Right kidney (tissue), 9 donors: Measurements from ENCODE around the gene PTGIR.
A peak's percentile ranks its signal among the peaks of the same experiment; 100 is the strongest.

Experiments
- DNase-seq: peaks from one replicate; pipeline ENCODE4 v3.0.0-alpha.2; 2016
- long read RNA-seq, 8 donors: transcript quantifications; one replicate each; lab custom pipeline, GENCODE V29; 2026

PTGIR gene, protein sequence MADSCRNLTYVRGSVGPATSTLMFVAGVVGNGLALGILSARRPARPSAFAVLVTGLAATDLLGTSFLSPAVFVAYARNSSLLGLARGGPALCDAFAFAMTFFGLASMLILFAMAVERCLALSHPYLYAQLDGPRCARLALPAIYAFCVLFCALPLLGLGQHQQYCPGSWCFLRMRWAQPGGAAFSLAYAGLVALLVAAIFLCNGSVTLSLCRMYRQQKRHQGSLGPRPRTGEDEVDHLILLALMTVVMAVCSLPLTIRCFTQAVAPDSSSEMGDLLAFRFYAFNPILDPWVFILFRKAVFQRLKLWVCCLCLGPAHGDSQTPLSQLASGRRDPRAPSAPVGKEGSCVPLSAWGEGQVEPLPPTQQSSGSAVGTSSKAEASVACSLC
- long read RNA-seq, donor 1, partial matches to known transcripts = 0 of 1 reads
- long read RNA-seq, donor 1, other reads (novel, unspliced or antisense) = 0 of 1 reads
- long read RNA-seq, donor 2, partial matches to known transcripts = 0 of 1 reads
- long read RNA-seq, donor 2, other reads (novel, unspliced or antisense) = 0 of 1 reads
- long read RNA-seq, donor 3 = 0 reads
- long read RNA-seq, donor 4 = 0 reads
- long read RNA-seq, donor 5 = 0 reads
- long read RNA-seq, donor 6, partial matches to known transcripts = 0 of 2 reads
- long read RNA-seq, donor 6, other reads (novel, unspliced or antisense) = 0 of 2 reads
- long read RNA-seq, donor 7, partial matches to known transcripts = 0 of 4 reads
- long read RNA-seq, donor 7, other reads (novel, unspliced or antisense) = 0 of 4 reads
- long read RNA-seq, donor 8, partial matches to known transcripts = 0 of 1 reads
- long read RNA-seq, donor 8, other reads (novel, unspliced or antisense) = 0 of 1 reads

DNA sequence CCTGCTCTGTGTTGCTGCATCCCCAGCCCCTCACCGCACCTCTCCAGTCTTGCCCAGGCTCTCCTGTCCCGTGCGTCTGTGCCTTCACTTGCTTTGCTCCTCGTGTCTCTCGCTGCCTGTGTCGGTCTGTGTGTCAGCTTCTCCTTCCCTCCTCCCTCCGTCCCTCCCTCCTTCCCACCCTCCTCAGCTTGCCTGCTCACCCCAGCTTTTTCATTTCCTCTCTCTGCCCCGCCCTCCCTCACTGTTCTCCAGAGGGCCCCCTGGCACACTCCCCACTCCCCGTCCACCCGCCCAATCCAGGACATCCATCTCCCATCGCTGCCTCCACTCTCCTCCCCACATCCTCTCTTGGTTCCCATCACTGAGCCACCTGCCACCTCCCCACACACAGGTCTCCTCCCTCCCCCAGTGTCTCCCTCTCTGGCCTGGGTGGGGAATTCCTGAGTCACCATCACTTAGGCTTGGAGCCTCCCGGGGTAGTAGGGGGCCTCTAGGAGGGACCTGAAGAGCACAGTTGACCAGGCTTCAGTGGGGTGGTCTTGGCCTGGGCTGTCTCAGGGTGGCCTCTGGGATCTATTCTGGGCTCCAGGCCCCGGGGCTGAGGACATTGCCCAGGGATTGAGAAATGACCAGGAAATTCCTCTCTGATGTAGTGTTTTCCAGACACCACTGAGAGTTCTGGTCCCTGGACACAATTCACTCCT, at the start of gene PTGIR:
Gene PTGIR, minus strand, starts transcription at position 132 of the 704 bp plus-strand sequence. CDS start 864 bp downstream, outside the sequence.
- DNase-seq = no peak

DNA sequence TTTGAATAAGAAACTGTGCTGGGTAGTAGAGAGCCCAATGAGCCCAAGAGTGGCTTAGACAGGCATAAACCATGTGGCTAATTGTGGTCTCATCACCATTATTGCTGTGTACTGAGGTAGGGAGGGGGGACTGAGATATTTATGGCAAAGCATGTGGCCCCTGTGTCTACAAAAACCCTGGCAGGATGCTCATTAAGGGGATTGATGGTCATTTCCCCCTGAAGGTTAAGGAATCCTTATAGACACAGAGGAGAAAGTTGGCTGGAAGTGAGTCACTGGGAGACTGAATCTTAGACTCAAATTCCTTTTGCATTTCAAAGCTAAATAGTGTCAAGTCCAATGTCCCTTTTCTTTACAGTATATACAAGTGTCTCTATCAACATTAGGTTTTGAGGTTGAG, 45.9 kb upstream of the PTGIR start:
- no peak for DNase-seq

DNA sequence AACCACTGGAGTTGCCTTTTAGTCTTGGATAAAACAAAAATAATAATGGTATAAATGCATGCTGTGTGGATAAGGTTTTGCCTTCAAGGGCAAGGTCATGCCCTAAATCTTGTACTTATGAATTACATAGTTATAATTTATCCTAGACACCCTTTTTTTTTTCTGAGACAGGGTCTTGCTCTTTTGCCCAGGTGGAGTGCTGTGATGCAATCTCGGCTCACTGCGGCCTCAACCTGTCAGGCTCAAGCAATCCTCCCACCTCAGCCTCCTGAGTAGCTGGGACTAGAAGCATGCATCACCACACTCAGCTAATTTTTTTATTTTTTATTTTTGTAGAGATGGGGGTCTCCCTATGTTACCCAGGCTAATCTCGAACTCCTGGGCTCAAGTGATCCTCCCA, 43.8 kb upstream of the PTGIR start:
- DNase-seq = no peak

DNA sequence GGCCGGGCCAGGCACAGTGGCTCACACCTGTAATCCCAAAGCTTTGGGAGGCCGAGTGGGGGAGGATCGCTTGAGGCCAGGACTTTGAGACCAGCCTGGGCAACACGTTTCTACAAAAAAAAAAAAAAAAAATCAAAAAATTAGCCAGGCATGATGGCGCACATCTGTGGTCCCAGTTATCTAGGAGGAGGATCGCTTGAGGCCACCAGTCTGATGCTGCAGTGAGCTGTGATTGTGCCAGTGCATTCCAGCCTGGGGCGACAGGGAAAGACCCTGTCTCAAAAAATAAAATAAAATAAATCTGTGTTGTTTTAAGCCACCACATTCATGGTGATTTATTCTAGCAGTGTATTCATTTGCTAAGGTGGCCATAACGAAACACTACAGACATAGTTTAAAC, 40.2 kb upstream of the PTGIR start:
- no peak for DNase-seq

DNA sequence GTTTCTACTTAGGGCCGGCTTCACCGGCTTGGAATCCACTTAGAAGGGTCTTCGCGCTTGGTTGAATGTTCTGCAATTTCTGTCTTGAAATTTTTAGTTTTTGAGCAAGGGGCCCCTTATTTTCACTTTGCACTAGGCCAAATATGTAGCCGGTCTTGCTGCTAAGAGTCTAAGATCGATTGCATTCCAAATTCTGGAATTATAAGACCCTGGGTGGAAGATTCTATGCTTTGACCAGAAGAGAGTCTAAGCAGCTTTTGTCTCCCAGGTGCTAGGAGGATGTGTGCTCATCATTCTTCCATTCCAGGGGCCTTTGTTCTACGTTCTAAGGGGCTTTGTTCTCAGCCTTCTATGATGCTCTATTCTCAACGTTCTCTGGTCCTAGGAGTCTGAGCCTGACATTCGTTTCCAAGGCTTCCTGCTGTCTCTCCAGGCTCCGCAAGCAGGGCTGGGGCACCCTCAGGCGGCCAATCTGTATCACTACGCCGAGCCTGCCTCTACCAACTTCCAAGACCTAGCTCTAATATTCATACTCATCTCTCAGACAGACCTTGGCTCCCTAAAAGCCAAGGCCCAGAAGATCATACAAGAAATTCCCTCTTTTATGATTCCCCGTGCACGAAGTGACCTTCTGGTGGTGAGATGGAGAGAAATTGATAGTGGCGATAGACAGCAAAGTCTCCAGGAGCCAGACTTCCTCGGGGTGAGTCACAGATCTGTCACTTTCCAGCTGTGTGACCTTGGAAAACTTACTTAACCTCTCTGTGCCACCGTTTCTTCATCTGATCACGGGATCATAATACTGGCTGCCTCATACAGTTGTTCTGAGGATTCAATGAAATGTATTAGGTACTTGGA, 37.1 kb upstream of the PTGIR start:
- peak; percentile 57 for DNase-seq

DNA sequence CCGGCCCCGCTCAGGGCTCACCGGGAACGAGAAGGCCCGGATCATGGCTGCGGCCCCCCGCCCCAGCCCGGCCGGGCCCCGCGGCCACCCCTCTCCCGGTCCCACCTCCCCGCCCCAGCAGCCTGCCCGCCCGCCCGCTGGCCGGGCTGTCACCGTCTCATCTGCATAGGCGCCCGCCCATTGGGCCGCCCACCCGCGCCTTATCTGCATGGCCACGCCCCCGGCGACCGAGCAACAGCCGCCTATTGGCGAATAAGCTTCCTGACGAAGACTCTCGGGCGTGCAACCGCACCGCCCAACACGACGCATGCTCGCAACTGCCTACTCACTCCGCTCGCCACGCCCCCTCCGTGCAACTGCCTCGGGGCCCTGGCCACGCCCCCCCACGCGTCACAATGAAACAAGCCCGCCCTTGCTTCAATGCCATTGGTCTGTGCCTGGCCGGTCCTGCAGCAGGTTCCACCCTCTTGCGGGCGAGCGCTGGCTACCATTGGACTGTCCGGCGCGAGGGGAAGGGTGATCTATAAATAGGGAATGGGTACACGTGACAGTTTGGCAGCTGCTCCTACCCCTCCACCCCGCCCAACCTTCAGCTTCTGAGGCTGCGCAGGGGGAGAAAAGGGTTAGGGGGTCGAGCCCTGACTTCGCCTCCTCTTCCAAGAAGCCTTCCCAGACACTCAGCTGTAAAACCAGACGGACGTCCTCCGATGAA, 36.3 kb upstream of the PTGIR start, which contains the start of gene DACT3:
Gene DACT3, minus strand, starts transcription at position 163 of the 712 bp plus-strand sequence. Its CDS starts 118 bp downstream, at position 45.
- peak; percentile 95 for DNase-seq

DNA sequence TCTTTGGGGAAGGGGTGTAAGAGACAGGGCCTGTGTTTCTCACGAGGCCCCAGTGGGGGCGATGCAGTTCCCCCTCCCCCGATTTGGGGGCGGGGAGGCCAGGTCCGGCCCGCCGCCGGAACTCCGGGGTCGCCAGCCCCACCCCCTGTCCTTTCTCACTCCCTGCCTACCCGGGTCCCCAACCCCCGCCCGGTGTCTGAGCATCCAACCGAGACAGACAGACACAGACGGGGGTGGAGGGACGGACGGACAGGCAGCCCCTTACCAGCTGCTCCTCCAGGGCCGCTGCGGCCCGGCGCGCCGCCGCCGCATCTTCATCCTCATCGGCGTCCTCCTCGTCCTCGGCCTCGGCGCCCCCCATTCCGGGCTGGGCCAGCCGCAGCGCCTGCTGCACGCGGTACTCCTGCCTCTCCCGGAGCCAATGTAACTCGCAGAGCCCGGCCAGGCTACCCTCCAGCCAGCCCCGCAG, 35.7 kb upstream of the PTGIR start:
- peak; percentile 80 for DNase-seq

DNA sequence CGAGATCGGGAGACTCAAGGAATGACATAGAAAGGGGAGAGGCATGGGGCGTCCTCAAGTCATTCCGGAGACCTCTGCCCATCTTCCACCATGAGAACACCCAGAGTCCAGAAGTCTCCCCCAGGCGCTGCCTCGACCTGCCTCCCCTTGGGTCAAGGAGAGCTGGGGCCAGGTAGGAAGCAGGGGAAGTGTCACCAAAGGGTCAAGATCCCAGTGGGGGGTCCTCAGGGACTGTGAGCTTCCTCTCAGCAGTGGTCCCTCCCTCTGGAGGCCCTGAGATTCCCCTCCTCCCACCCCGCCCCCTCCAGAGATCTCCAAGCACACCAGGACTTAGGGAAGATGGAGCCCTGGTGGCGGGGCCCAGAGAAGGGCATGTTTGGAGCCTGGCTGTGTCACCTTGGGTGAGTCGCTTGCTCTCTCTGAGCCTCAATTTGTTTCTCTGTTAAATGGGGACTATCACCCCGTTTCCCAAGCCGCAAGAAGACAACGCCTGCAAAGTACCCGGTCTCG, 35.2 kb upstream of the PTGIR start:
- DNase-seq = no peak

DNA sequence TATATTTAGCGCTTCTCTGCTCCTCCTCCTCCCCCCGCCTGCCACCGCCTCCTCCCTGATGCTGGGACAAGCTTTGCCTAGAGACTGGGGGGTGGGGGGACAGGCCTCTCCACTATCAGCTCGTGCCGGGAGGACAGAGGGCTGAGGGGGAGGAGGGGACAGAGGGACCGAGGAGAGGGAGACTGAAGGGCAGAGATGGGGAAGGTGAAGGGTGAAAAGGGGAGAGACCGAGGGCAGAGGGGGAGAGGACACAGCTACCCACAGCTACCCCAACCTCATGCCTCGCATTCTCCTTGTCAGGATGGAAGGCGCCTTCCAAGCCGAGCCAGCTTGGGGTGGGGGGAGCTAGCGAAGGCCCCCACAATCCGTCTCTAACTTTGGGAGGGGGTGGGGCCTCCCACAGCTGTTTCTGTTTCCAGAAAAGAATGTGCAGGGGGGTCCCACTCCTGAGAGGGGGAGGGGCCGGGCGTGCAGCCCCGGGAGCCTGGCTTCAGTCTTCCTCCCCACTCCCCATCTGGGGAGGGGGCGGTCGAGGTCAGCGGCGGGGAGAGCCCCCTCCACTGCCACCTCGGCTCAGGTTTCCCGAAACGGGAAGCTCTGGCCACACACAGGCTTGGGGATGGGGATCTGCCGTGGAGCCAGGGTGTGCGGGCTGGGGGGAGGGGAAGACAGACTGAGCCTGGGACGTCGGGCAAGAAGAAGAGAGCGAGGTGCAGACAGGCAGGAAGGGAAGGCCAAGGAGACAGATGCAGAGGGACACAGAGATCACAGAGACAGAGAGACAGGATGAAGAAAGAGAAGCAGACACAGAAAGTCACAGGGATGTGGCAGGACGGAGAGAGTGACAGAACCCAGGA, 34.5 kb upstream of the PTGIR start:
- DNase-seq = peak; percentile 77

DNA sequence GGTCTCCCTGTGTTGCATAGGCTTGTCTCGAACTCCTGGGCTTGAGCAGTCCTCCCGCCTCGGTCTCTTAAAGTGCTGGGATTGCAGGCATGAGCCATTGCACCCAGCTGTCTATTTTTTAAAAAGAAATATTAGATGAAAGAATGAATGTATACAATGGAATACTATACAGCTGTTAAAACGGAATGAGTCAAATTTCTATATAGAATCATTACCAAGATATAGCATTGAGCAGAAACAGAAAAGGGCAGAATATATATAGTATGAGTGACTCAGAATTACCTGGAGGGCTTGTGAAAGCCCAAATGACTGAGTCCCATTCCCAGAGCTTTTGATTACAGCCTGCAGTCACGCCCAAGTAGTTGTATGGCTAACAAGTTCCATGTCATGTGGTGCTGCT, 31.7 kb upstream of the PTGIR start:
- DNase-seq = no peak

DNA sequence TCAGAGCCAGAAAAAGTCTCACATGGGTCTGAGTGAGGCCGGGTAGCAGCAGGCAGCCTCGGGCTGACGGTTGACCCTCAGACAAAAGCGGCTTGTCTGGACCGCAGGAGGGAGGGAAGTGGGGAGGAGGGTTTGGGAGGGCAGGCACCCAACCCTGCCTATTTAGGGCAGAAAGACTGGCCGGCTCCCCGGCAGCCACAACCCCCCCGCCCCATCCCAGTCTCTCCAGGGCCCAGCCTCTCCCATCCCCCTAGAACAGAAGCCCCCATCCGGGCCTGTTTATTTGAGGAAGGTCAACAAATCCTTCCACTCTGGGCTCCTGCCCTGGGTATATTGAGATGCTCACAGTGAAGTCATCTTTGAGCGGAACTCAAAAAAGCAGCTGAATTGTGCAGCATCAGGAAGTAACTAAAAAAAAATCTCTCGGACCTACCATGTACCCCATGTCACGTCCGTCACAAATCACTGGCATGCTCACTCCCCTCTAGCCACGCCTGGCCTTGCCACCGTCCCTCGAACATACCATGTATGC, 29.8 kb upstream of the PTGIR start:
- DNase-seq = no peak

DNA sequence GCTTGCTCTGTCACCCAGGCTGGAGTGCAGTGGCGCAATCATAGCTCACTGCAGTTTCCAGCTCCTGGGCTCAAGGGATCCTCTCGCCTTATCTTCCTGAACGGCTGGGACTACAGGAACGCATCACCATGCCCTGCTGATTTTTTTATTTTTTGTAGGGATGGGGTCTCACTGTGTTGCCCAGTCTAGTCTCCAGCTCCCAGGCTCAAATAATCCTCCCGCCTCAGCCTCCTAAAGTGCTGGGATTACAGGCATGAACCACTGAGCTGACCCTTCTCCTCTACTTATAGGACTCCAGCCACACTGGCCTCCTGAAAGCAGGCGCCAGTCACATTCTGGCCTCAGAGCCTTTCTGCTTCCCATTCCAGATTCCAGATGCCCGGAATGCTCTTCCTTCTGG, 25.6 kb upstream of the PTGIR start:
- DNase-seq = no peak

DNA sequence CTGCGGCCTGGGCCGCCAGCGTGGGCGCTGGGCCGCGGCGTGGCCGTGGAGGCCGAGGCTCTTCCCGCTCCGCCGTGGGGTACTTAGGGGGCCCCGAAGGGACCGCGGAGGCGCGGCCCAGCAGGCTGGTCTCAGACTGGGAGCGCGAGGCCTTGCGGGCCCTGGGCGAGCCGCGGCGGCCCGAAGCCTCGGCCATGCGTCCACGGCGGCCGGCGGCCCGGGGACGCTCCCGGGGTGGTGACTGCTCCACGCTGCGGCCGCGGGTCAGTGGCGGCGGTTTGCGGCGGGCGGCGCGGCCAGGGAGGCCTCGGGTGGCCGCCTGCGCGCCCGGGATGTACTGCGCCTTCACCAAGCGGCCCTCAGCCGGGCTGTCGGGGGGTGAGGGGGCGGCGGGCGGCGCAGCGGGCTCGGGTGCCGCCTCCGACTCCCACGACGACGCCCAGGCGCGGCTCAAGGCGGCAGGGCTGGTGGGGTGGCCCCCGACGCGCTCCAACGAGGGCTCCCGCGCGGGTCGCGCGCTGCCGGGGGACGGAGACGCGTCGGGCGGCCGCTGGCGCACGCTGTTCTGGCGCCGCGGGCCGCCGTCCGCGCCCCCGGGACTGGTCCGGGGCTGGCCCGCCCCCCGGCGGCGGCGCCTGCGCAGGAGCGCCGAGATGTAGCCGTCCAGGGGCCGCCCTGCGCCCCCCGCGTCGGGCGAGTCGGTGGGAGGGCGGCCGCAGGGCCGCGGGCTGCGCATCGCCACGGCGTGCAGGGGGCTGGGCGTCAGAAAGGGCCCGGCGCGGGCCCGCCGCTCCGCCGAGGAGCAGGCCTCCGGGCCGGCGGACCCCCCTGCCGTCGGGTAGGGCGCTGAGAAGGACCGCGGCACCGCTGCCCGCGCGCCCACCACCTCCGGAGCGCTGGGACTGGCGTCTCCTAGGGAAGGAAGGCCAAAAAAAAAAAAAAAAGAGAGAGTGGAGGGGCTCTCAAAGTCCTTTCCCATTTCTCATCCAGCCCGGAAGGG, 24.4 kb upstream of the PTGIR start:
- DNase-seq = no peak

DNA sequence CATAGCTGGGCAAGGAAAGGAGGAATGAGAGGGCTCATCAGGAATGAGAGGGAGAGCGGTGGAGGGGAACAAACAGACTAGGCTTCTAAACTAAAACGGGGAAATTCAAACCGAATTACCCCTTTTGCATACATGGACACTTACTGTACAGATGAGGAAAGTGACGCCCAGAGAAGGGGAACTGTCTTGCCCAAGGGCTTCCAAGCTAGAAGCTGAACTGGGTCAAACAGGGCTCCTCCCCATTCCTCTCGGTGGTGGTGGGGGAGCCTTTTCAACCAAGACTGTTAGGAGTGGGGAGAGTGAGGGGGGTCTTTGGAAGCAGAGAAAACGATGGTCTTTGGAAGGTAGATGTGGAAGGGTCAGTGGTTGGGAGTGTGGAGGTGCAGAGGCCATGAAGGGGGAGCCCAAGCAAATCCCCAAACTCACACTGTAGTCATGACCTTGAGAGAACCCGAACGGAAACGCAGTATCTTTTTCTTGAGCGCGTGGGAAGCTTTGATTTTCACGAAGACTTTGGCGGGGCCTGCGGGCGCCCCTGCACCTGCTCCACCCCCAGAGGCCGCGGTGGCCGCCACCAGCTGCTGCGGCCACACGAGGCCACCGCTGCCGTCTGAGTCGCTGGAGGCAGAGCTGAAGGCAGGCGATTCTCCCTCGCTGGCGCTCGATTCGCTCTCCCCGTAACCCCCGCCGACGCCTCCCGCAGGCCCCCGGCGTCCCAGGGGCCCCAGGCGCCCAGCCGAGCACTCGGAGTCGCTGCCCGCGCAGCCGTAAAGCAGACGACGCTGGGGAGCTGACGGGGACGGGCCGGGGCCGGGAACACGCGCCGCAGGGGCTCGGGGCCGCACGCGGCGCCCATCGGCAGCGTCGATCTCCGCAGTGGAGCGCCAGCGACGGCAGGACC, 23.4 kb upstream of the PTGIR start:
- no peak for DNase-seq

DNA sequence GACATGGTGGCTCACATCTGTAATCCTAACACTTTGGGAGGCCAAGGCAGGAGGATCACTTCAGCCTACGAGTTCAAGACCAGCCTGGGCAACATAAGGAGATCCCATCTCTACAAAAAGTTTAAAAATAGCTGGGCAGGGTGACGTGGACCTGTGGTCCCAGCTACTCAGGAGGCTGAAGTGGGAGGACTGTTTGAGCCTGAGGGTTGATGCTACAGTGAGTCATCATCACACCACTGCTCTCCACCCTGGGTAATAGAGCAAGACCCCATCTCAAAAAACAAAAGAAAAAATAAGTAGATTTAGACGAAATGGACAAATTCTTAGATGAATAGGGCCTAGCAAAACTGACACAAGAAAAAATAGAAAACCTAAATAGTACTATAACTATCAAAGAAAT, 21.5 kb upstream of the PTGIR start:
- DNase-seq = no peak

DNA sequence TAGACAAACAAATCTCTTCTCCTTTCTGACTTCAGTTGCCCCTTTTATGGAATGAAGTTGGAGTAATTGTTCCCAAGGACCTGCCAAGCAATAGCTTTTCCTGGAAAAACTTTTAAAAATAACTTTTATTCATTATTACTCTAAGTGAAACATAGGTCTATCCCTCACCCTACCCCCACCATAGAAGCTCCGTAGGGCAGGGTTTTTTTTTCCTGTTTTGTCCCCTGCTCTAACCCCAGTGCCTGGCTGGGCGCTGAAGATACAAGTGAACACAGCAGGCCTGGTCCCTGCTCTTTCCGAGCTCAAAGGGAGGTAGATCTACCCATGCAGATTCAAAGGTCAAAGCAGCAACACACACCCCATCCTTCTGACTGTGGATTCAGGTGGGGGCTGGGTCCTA, 19.8 kb upstream of the PTGIR start:
- no peak for DNase-seq

DNA sequence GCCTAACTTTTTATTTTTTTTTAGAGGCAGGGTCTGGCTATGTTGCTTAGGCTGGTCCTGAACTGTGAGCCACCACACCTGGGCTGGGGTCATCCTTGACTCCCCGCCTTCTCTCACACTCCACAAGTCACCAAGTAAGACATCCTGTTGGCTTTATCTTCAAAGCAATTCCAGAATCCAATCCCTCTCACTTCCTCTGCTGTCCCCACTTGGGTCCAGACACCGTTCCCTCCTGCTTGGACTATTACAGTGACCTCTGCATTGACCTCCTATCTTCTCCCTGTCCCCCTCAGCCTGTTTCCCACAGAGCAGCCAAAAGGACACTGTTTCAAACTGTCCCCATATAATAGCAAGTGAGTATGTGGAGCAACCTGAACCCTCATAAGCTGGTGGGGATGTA, 15.8 kb upstream of the PTGIR start:
- DNase-seq = no peak
